ENCODE measurements around the gene UBTD2.

GRCh38 chr5:172216345-172216744, 67.2 kb downstream of the UBTD2 start:
- TF ChIP-seq CTCF (conservative IDR thresholded peaks at IDR 0.05 in 1 of 2, IDR thresholded peaks at IDR 0.05 in 1 of 2; ENCODE audit: low read depth in 1 of 2, low read length in 2 of 2): no peak
- TF ChIP-seq EZH2 (IDR thresholded peaks at IDR 0.05; ENCODE audit: low read length, missing control alignments): no peak

All from fibroblast of lung (primary cell).